ENCODE results near the gene UHMK1. TPM values are rescaled to one million over a fixed set of nuclear protein-coding genes. Genes with fewer than 3 reads are reported as not detected.
A peak's percentile ranks its signal among the peaks of the same experiment; 100 is the strongest.
"Not testable (repeated sequence)": the region's sequence is repeated elsewhere in the genome, so short reads cannot be mapped to it uniquely, and the experiment has no call there.

The UHMK1 gene, protein sequence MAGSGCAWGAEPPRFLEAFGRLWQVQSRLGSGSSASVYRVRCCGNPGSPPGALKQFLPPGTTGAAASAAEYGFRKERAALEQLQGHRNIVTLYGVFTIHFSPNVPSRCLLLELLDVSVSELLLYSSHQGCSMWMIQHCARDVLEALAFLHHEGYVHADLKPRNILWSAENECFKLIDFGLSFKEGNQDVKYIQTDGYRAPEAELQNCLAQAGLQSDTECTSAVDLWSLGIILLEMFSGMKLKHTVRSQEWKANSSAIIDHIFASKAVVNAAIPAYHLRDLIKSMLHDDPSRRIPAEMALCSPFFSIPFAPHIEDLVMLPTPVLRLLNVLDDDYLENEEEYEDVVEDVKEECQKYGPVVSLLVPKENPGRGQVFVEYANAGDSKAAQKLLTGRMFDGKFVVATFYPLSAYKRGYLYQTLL
- total RNA-seq, result 10 to 100 TPM; 40.6 to 74.3 (median 49.5) TPM

DNA sequence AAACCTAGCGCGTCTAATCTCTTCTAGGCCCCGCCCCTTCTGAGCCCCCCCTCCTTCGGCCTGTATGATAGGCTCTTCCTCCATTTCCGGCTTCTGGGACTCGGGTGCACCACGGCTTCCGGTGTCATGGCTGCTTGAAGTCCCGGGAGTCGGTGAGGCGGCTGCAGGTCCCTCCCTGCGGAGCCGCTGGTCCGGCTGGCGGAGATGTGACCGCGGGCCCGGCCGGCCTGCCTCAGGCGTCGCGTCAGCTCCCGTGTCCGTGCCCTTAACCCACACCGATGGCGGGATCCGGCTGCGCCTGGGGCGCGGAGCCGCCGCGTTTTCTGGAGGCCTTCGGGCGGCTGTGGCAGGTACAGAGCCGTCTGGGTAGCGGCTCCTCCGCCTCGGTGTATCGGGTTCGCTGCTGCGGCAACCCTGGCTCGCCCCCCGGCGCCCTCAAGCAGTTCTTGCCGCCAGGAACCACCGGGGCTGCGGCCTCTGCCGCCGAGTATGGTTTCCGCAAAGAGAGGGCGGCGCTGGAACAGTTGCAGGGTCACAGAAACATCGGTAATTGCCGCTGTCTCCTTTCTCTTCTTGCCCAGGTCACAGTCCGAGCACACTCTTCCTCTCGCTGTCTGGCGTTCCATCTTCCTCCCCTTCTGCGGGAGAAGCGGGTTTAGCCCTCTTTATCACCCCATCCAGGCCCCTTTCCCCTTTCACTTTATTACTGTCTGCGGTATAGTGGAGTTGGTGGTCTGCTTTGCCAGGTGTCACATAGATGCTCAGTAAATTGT is at the start of gene UHMK1:
TSS of gene UHMK1 (plus strand) at position 96 of the 773 bp plus-strand sequence. CDS start at position 279, 183 bp downstream.
- H3K36me3 ChIP-seq, result peaks cover 0 to 22% (median 0%) of the 10 kb centered on the region in 3 donors
- H3K4me1 ChIP-seq, result peaks cover 0 to 14% (median 3%) of the 10 kb centered on the region in 4 donors
- H3K27me3 ChIP-seq, result no peaks in the 10 kb centered on the region
- H3K9me3 ChIP-seq, result no peaks in the 10 kb centered on the region
- peak; percentile 88 to 97 (median 95) for DNase-seq
- peak within 1 kb of the TSS; percentile 88 to 93 (median 90) for H3K27ac ChIP-seq
- H3K4me3 ChIP-seq, result peak within 1 kb of the TSS; percentile 82 to 92 (median 87)
- TF ChIP-seq POLR2A (IDR thresholded peaks at IDR 0.05), result peak; percentile 53 to 58
- TF ChIP-seq, protein P1, sequence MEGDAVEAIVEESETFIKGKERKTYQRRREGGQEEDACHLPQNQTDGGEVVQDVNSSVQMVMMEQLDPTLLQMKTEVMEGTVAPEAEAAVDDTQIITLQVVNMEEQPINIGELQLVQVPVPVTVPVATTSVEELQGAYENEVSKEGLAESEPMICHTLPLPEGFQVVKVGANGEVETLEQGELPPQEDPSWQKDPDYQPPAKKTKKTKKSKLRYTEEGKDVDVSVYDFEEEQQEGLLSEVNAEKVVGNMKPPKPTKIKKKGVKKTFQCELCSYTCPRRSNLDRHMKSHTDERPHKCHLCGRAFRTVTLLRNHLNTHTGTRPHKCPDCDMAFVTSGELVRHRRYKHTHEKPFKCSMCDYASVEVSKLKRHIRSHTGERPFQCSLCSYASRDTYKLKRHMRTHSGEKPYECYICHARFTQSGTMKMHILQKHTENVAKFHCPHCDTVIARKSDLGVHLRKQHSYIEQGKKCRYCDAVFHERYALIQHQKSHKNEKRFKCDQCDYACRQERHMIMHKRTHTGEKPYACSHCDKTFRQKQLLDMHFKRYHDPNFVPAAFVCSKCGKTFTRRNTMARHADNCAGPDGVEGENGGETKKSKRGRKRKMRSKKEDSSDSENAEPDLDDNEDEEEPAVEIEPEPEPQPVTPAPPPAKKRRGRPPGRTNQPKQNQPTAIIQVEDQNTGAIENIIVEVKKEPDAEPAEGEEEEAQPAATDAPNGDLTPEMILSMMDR (IDR thresholded peaks at IDR 0.05), result no peak

DNA sequence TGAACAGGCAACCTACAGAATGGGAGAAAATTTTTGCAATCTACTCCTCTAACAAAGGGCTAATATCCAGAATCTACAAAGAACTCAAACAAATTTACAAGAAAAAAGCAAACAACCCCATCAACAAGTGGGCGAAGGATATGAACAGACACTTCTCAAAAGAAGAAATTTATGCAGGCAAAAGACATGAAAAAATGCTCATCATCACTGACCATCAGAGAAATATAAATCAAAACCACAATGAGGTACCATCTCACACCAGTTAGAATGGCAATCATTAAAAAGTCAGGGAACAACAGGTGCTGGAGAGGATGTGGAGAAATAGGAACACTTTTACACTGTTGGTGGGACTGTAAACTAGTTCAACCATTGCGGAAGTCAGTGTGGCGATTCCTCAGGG is 43.3 kb upstream of the UHMK1 start:
- not testable (repeated sequence) for H3K4me1 ChIP-seq, H3K4me3 ChIP-seq, H3K27ac ChIP-seq, H3K9me3 ChIP-seq, H3K36me3 ChIP-seq, H3K27me3 ChIP-seq, DNase-seq

DNA sequence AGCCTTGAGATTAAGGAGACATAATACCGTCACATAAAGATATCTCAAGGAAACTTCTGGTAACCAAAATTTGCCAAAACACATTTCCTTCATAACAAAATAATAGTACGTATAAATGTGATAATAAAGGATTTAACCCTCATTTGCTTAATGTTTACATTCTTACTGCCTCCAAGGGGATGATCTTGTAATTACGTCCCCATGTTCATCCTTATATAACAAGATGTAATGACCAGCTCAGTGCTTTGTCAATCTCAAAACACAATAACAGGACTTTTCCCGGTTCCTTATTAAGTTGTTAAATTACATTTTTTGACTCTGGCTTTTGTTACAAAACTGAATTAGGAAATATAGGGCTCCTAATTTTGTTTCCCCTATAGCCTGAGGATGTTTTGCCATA is 41.3 kb upstream of the UHMK1 start:
- Histone ChIP-seq H3K4me3 (no peak overlapping the region), H3K4me1 (no peaks in the 10 kb centered on the region), H3K27me3 (no peaks in the 10 kb centered on the region), H3K27ac (no peak overlapping the region), H3K9me3 (no peaks in the 10 kb centered on the region), H3K36me3 (no peaks in the 10 kb centered on the region)
- no peak for DNase-seq
- TF ChIP-seq POLR2A (IDR thresholded peaks at IDR 0.05), result no peak
- TF ChIP-seq, protein P1 (IDR thresholded peaks at IDR 0.05), result no peak

DNA sequence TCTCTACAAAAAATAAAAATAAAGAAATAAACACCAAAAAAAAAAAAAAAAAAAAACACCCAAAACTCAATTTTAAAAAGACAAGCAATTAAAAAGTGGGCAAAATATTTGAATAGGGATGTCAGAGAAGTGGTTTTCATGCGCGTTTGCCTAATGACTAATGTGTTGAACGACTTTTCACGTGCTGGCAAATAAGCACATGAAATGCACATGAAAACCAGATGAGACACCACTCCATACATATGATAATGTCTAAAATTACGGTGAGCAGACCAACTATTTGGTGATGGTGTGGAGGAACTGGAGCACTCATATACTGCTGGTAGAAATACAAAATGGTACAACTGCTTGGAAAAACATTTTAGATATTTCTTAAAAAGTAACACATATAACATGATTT is 39.4 kb upstream of the UHMK1 start:
- no peaks in the 10 kb centered on the region for H3K4me1 ChIP-seq
- H3K4me3 ChIP-seq, result no peak overlapping the region
- no peaks in the 10 kb centered on the region for H3K36me3 ChIP-seq
- no peak overlapping the region for H3K27ac ChIP-seq
- TF ChIP-seq POLR2A (IDR thresholded peaks at IDR 0.05), result no peak
- TF ChIP-seq, protein P1 (IDR thresholded peaks at IDR 0.05), result no peak
- no peak for DNase-seq
- H3K9me3 ChIP-seq, result no peaks in the 10 kb centered on the region
- H3K27me3 ChIP-seq, result no peaks in the 10 kb centered on the region

DNA sequence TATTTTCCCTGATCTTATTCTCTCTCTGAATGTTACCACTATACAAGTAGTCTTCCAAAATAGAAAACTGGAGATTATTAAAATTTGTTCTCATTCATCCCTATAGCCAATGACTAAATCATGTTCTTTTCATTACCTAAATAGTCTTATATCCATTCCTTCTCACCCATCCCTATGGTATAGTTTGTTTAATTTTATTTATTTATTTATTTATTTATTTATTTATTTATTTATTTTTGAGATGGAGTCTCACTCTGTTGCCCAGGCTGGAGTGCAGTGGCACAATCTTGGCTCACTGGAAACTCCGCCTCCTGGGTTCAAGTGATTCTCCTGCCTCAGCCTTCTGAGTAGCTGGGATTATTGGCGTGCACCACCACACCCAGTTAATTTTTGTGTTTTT is 35.2 kb upstream of the UHMK1 start:
- not testable (repeated sequence) for DNase-seq, H3K4me1 ChIP-seq, H3K27ac ChIP-seq, H3K36me3 ChIP-seq, H3K27me3 ChIP-seq, H3K4me3 ChIP-seq, H3K9me3 ChIP-seq

DNA sequence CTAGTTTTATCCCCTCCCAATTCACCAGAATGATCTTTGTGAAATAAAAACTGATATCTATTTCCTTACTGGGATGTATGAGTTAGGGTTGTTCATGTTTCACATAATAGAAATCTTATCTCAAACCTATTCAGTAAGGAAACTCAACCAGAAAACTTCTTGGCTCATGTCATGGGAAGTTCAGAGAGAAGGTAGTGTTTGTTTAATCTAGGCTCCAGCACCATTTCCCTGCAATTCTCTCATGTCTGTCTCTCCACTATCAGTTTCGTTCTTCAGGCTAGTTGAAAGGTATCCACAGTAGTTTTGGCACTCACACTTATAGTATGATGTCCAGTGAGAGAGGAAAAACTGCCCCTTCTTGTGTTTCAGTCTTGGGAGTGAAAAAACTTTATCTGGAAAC is 34.6 kb upstream of the UHMK1 start:
- DNase-seq, result no peak
- no peaks in the 10 kb centered on the region for H3K4me1 ChIP-seq
- no peaks in the 10 kb centered on the region for H3K9me3 ChIP-seq
- no peaks in the 10 kb centered on the region for H3K27me3 ChIP-seq
- no peak overlapping the region for H3K27ac ChIP-seq
- H3K4me3 ChIP-seq, result no peak overlapping the region
- H3K36me3 ChIP-seq, result no peaks in the 10 kb centered on the region
- TF ChIP-seq, protein P1 (IDR thresholded peaks at IDR 0.05), result no peak
- TF ChIP-seq POLR2A (IDR thresholded peaks at IDR 0.05), result no peak
